Ovary (tissue), 3 donors: ENCODE measurements around the gene TAF4.

Source experiments
- CTCF ChIP-seq, 3 donors: fragments of 450-650 bp in 2 of 3; fragments of 200-600 bp in 1 of 3; IDR thresholded peaks; one replicate each; pipeline versions ENCODE4 v1.5.1 to v1.8.0; 2016 to 2022; ENCODE audit warnings: antibody characterized with exemption in 3 of 3, mild to moderate bottlenecking in 1 of 3
- EP300 ChIP-seq: sonication (generic); formaldehyde crosslinking; IDR thresholded peaks from one replicate; pipeline ENCODE4 v1.6.1; 2017; ENCODE audit warnings: antibody characterized with exemption
- donor health status: DM: no; HTN: no; CAD: no.

GRCh38 chr20:62063315-62063980 lies 2.2 kb downstream of the TAF4 start:
- no peak for TF ChIP-seq CTCF (IDR thresholded peaks at IDR 0.05)
- no peak for TF ChIP-seq EP300
